SK-N-SH (cell line): ENCODE measurements around the gene GAB2.

Experiments
- EP300 ChIP-seq, 2 experiments: IDR thresholded peaks; 2 replicates each; pipeline versions ENCODE4 v1.4.0 to v1.6.1; 2012; ENCODE audit warnings: borderline replicate concordance in 1 of 2, low read depth in 1 of 2, low read length in 1 of 2
- EZH2phosphoT487 ChIP-seq: fragments of 200-600 bp; sonication (generic); IDR thresholded peaks from 2 replicates; pipeline ENCODE4 v1.6.1; 2017; ENCODE audit warnings: low read depth, mixed run types, mild to moderate bottlenecking, antibody characterized with exemption, moderate library complexity, borderline replicate concordance
- JUND ChIP-seq: IDR thresholded peaks from 2 replicates; pipeline ENCODE4 v1.4.0; 2012
- RAD21 ChIP-seq: IDR thresholded peaks from 2 replicates; pipeline ENCODE4 v1.6.1; 2012; ENCODE audit warnings: mild to moderate bottlenecking, low read length
- TEAD4 ChIP-seq: IDR thresholded peaks from 2 replicates; pipeline ENCODE4 v1.4.0; 2012; ENCODE audit warnings: mild to moderate bottlenecking, borderline replicate concordance; ENCODE audit not compliant: insufficient read depth
- YY1 ChIP-seq: IDR thresholded peaks from 2 replicates; pipeline ENCODE4 v1.4.0; 2012; ENCODE audit warnings: low read depth, mild to moderate bottlenecking
- TF ChIP-seq, protein P1 (sequence below): fragments of 200-600 bp; sonication (generic); IDR thresholded peaks from 2 replicates; pipeline ENCODE4 v1.6.1; 2017; ENCODE audit warnings: antibody characterized with exemption, mild to moderate bottlenecking, moderate library complexity
- TF ChIP-seq, protein P2 (sequence below): fragments of 150-350 bp; IDR thresholded peaks from 2 replicates; pipeline ENCODE4 v1.6.1; 2017; ENCODE audit warnings: antibody characterized with exemption, low read length, low read depth, borderline replicate concordance
- TF ChIP-seq, protein P3 (sequence below): IDR thresholded peaks from 2 replicates; pipeline ENCODE4 v1.6.1; 2012; ENCODE audit warnings: mild to moderate bottlenecking, low read depth, low read length, moderate library complexity
- TF ChIP-seq, protein P4 (sequence below): IDR thresholded peaks from 2 replicates; pipeline ENCODE4 v1.4.0; 2012; ENCODE audit warnings: low read depth

DNA sequence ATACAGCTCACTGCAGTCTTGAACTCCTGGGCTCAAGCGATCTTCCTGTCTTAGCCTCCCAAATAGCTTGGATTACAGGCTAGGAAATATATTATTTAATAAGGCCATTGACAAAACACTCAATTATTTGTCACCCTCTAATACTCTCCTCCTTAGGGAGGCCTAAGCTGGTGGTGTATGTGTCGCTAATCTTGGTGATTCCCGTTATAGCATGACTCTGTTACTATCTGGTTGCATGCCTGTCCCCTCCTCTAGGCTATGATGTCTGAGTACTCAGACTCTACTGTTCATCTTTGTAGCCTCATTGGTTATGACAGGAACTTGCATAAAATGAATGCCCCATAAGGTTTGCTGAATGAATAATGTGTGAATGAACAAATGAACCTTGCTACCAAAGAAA lies 141.3 kb downstream of the GAB2 start:
- TF ChIP-seq, protein P1, sequence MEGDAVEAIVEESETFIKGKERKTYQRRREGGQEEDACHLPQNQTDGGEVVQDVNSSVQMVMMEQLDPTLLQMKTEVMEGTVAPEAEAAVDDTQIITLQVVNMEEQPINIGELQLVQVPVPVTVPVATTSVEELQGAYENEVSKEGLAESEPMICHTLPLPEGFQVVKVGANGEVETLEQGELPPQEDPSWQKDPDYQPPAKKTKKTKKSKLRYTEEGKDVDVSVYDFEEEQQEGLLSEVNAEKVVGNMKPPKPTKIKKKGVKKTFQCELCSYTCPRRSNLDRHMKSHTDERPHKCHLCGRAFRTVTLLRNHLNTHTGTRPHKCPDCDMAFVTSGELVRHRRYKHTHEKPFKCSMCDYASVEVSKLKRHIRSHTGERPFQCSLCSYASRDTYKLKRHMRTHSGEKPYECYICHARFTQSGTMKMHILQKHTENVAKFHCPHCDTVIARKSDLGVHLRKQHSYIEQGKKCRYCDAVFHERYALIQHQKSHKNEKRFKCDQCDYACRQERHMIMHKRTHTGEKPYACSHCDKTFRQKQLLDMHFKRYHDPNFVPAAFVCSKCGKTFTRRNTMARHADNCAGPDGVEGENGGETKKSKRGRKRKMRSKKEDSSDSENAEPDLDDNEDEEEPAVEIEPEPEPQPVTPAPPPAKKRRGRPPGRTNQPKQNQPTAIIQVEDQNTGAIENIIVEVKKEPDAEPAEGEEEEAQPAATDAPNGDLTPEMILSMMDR, result no peak
- TF ChIP-seq EZH2phosphoT487 (no peak), EP300 (IDR thresholded peaks at IDR 0.05; ENCODE audit: borderline replicate concordance in 1 of 2, low read depth in 1 of 2, low read length in 1 of 2) (no peak), YY1 (no peak), RAD21 (no peak), JUND (no peak), TEAD4 (no peak)
- TF ChIP-seq, protein P2, sequence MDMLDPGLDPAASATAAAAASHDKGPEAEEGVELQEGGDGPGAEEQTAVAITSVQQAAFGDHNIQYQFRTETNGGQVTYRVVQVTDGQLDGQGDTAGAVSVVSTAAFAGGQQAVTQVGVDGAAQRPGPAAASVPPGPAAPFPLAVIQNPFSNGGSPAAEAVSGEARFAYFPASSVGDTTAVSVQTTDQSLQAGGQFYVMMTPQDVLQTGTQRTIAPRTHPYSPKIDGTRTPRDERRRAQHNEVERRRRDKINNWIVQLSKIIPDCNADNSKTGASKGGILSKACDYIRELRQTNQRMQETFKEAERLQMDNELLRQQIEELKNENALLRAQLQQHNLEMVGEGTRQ, result no peak
- TF ChIP-seq, protein P3, sequence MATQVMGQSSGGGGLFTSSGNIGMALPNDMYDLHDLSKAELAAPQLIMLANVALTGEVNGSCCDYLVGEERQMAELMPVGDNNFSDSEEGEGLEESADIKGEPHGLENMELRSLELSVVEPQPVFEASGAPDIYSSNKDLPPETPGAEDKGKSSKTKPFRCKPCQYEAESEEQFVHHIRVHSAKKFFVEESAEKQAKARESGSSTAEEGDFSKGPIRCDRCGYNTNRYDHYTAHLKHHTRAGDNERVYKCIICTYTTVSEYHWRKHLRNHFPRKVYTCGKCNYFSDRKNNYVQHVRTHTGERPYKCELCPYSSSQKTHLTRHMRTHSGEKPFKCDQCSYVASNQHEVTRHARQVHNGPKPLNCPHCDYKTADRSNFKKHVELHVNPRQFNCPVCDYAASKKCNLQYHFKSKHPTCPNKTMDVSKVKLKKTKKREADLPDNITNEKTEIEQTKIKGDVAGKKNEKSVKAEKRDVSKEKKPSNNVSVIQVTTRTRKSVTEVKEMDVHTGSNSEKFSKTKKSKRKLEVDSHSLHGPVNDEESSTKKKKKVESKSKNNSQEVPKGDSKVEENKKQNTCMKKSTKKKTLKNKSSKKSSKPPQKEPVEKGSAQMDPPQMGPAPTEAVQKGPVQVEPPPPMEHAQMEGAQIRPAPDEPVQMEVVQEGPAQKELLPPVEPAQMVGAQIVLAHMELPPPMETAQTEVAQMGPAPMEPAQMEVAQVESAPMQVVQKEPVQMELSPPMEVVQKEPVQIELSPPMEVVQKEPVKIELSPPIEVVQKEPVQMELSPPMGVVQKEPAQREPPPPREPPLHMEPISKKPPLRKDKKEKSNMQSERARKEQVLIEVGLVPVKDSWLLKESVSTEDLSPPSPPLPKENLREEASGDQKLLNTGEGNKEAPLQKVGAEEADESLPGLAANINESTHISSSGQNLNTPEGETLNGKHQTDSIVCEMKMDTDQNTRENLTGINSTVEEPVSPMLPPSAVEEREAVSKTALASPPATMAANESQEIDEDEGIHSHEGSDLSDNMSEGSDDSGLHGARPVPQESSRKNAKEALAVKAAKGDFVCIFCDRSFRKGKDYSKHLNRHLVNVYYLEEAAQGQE, result no peak
- TF ChIP-seq, protein P4, sequence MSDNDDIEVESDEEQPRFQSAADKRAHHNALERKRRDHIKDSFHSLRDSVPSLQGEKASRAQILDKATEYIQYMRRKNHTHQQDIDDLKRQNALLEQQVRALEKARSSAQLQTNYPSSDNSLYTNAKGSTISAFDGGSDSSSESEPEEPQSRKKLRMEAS, result no peak
